Endothelial cell of umbilical vein (primary cell): ENCODE data around the gene RASGRP1. TPM values are rescaled to one million over a fixed set of nuclear protein-coding genes. Genes with fewer than 3 reads are reported as not detected.

ENCODE experiments used
- BruUV-seq: library from RNA; stranded (reverse); fragments of 400-500 nt; replicated peaks from 2 replicates; lab custom pipeline; 2021; lab: Mats Ljungman, UMichigan
- CTCF ChIA-PET: fragments of 300-600, 350-600 bp; sonication (Branson Sonifier 250); formaldehyde crosslinking; loops from one replicate; lab custom pipeline; 2021; ENCODE audit warnings: antibody characterized with exemption, inconsistent platforms; lab: Charles Lee
- POLR2A ChIA-PET: fragments of 300-600, 350-600 bp; sonication (Branson Sonifier 250); formaldehyde crosslinking; loops from one replicate; lab custom pipeline; 2021; ENCODE audit warnings: antibody characterized with exemption, inconsistent platforms; lab: Charles Lee
- DNase-seq: peaks from one replicate; pipeline ENCODE4 v3.0.0-alpha.2; 2011; ENCODE audit warnings: low read depth, low spot score
- FAIRE-seq: peaks from 2 replicates; lab custom pipeline; 2011; peaks lifted over from hg19 to GRCh38; lab: Jason Lieb, UNC
- H2AFZ ChIP-seq: 2 replicates; pipeline ENCODE4 v1.6.0; 2012; ENCODE audit warnings: low read depth, low read length, control low read depth, inconsistent platforms
- H3K27ac ChIP-seq: 2 replicates; pipeline ENCODE4 v1.5.1; 2011; ENCODE audit warnings: low read depth, mild to moderate bottlenecking, control low read depth, low read length, moderate library complexity; ENCODE audit not compliant: insufficient read depth
- H3K27me3 ChIP-seq, 2 experiments: 2 replicates each; pipeline versions ENCODE4 v1.6.0 to v1.6.1; 2011; ENCODE audit warnings: low read length in 2 of 2, mixed read lengths in 1 of 2; ENCODE audit not compliant: control insufficient read depth in 2 of 2, insufficient read depth in 2 of 2
- H3K36me3 ChIP-seq, 2 experiments: 2 replicates in 1 of 2; 3 replicates in 1 of 2; pipeline ENCODE4 v1.5.1; 2011; ENCODE audit warnings: low read length in 2 of 2, mild to moderate bottlenecking in 1 of 2, moderate library complexity in 1 of 2; ENCODE audit not compliant: control insufficient read depth in 2 of 2, insufficient read depth in 2 of 2; ENCODE audit errors: extremely low read depth in 1 of 2
- H3K4me1 ChIP-seq: 3 replicates; pipeline ENCODE4 v1.5.1; 2011; ENCODE audit warnings: mild to moderate bottlenecking, low read length; ENCODE audit not compliant: control insufficient read depth, insufficient read depth; ENCODE audit errors: extremely low read depth
- H3K4me2 ChIP-seq: 2 replicates; pipeline ENCODE4 v1.6.1; 2011; ENCODE audit warnings: low read length, control low read depth, mixed read lengths; ENCODE audit not compliant: insufficient read depth
- H3K4me3 ChIP-seq, 3 experiments: fragments of 200-600 bp in 1 of 3; sonication (generic), shearing (Covaris generic) in 1 of 3; replicated peaks in 1 of 3; 2 replicates each; pipeline ENCODE4 v1.5.1; 2011 to 2016; ENCODE audit warnings: control low read depth in 3 of 3, low read length in 3 of 3, mild to moderate bottlenecking in 2 of 3, inconsistent platforms in 1 of 3, low read depth in 1 of 3, moderate library complexity in 1 of 3; ENCODE audit not compliant: insufficient read depth in 1 of 3
- H3K79me2 ChIP-seq: 2 replicates; pipeline ENCODE4 v1.6.0; 2012; ENCODE audit warnings: low read length, inconsistent platforms; ENCODE audit not compliant: control insufficient read depth, insufficient read depth
- H3K9ac ChIP-seq: replicated peaks from 2 replicates; pipeline ENCODE3; 2011; ENCODE audit warnings: low read length, control low read depth; ENCODE audit not compliant: insufficient read depth; ENCODE audit errors: extremely low read depth
- H3K9me1 ChIP-seq: replicated peaks from 3 replicates; pipeline ENCODE4 v1.6.0; 2011; ENCODE audit warnings: mild to moderate bottlenecking, low read length; ENCODE audit not compliant: control insufficient read depth, insufficient read depth; ENCODE audit errors: extremely low read depth
- H3K9me3 ChIP-seq: replicated peaks from 2 replicates; pipeline ENCODE4 v1.5.1; 2012; ENCODE audit warnings: low read length, inconsistent platforms; ENCODE audit not compliant: control insufficient read depth, insufficient read depth
- H4K20me1 ChIP-seq: replicated peaks from 2 replicates; pipeline ENCODE3; 2011; ENCODE audit warnings: mild to moderate bottlenecking, low read length; ENCODE audit not compliant: control insufficient read depth, insufficient read depth; ENCODE audit errors: extremely low read depth
- CTCF ChIP-seq, 2 donors: IDR thresholded peaks; 1 replicate in 1 of 2; 2 replicates in 1 of 2; pipeline ENCODE4 v1.5.1; 2011; ENCODE audit warnings: low read length in 2 of 2, mild to moderate bottlenecking in 2 of 2, moderate library complexity in 2 of 2, control low read depth in 1 of 2, inconsistent platforms in 1 of 2, low read depth in 1 of 2; ENCODE audit not compliant: insufficient read depth in 1 of 2; ENCODE audit errors: extremely low read depth in 1 of 2
- EZH2 ChIP-seq: IDR thresholded peaks from 2 replicates; pipeline ENCODE4 v1.6.1; 2012; ENCODE audit warnings: borderline replicate concordance, low read depth, mild to moderate bottlenecking, moderate library complexity, low read length, inconsistent platforms; ENCODE audit not compliant: severe bottlenecking
- FOS ChIP-seq: IDR thresholded peaks from 2 replicates; pipeline ENCODE4 v1.6.1; 2011; ENCODE audit warnings: mild to moderate bottlenecking, low read length, moderate library complexity, borderline replicate concordance; ENCODE audit not compliant: insufficient read depth
- GATA2 ChIP-seq: IDR thresholded peaks from 2 replicates; pipeline ENCODE4 v1.7.0; 2011; ENCODE audit warnings: low read depth, mild to moderate bottlenecking, moderate library complexity, mixed read lengths, low read length; ENCODE audit not compliant: insufficient read length, insufficient read depth
- JUN ChIP-seq: IDR thresholded peaks from 2 replicates; pipeline ENCODE4 v1.6.1; 2011; ENCODE audit warnings: borderline replicate concordance, low read depth; ENCODE audit not compliant: insufficient read length, insufficient read depth
- MAX ChIP-seq: IDR thresholded peaks from 2 replicates; pipeline ENCODE4 v1.6.1; 2011; ENCODE audit not compliant: insufficient read depth, insufficient read length
- MYC ChIP-seq: IDR thresholded peaks from one replicate; pipeline ENCODE4 v1.6.1; 2011; ENCODE audit warnings: mild to moderate bottlenecking, low read depth, low read length
- POLR2A ChIP-seq: IDR thresholded peaks from 2 replicates; pipeline ENCODE4 v1.6.1; 2012; ENCODE audit warnings: low read depth, mild to moderate bottlenecking, control low read depth, low read length
- POLR2AphosphoS5 ChIP-seq: IDR thresholded peaks from 2 replicates; pipeline ENCODE4 v1.6.1; 2012; ENCODE audit warnings: low read depth, mild to moderate bottlenecking, control low read depth, low read length, moderate library complexity; ENCODE audit not compliant: insufficient read depth
- dilution Hi-C: fragments of 300-500 bp; cut with MboI; formaldehyde crosslinking; loops from one replicate; pipeline ENCODE4 v1.15.0; 2019; ENCODE audit warnings: low sequenced_read_pairs; ENCODE audit not compliant: extremely low pct_ligation_motif_present
- intact Hi-C: fragments of 100-400 bp; cut with micrococcal nuclease; formaldehyde crosslinking; loops from one replicate; pipeline ENCODE4 v1.10.0; 2022
- polyA plus RNA-seq, 4 experiments: library from polyadenylated mRNA; depleted of rRNA in 3 of 4; stranded (reverse) in 3 of 4; unstranded in 1 of 4; fragments of >200 nt; gene quantifications; 2 replicates each; pipeline versions ENCODE4 v1.2.1 to v1.2.3, GENCODE V29; 2011 to 2012; ENCODE audit warnings: missing spikeins in 1 of 4
- total RNA-seq: library from RNA; stranded (reverse); gene quantifications from 2 replicates; pipeline ENCODE4 v1.2.3, GENCODE V29; 2021

Gene RASGRP1
- total and polyA plus RNA-seq, 2 donors (not counting 3 experiments of a cell fraction or from before 2014, with no cell fraction given): 0.15 to 0.38 TPM

- peaks cover 9 to 13% of the 10 kb centered on the region in 2 experiments for H3K27me3 ChIP-seq
- dilution Hi-C loops: no loop called here
- POLR2A ChIA-PET: no interaction called here
- no peak overlapping the region for H2AFZ ChIP-seq
- no peak overlapping the region for H3K27ac ChIP-seq
- H3K4me1 ChIP-seq: no peaks in the 10 kb centered on the region
- TF ChIP-seq FOS (no peak), POLR2A (no peak), CTCF (IDR thresholded peaks at IDR 0.05; ENCODE audit: extremely low read depth in 1 of 2, insufficient read depth in 1 of 2, low read depth in 1 of 2, low read length in 2 of 2) (no peak), MAX (no peak), JUN (no peak), EZH2 (no peak), GATA2 (no peak), POLR2AphosphoS5 (no peak), MYC (no peak)
- no peak for FAIRE-seq
- H3K9ac ChIP-seq: no peak overlapping the region
- no peak overlapping the region for H3K4me2 ChIP-seq
- H4K20me1 ChIP-seq: no peaks in the 10 kb centered on the region
- CTCF ChIA-PET: interaction anchor here (1.3 kb wide), 1 partner anchor 47 kb away, joined by 7 read pairs; no protein-coding TSS in a partner anchor
- intact Hi-C loops: no loop called here
- H3K36me3 ChIP-seq: no peaks in the 10 kb centered on the region
- H3K79me2 ChIP-seq: no peaks in the 10 kb centered on the region
- no peaks in the 10 kb centered on the region for H3K9me1 ChIP-seq
- no peak for DNase-seq
- H3K9me3 ChIP-seq: no peaks in the 10 kb centered on the region
- H3K4me3 ChIP-seq: no peak overlapping the region
- BruUV-seq: no TSS peak
These were observed 46.1 kb upstream of the RASGRP1 start for GRCh38 chr15:38610748-38611147.
